Rectal smooth muscle tissue (tissue), 1 donor: ENCODE measurements around the gene DIPK1A.
A peak's percentile ranks its signal among the peaks of the same experiment; 100 is the strongest.

Experiments
- H3K27ac ChIP-seq: one replicate; pipeline ENCODE4 v1.7.0; 2013; ENCODE audit warnings: low read depth, low read length, inconsistent platforms
- H3K27me3 ChIP-seq: one replicate; pipeline ENCODE4 v1.7.0; 2013; ENCODE audit warnings: low read length; ENCODE audit not compliant: control insufficient read depth, insufficient read depth
- H3K36me3 ChIP-seq: one replicate; pipeline ENCODE4 v1.7.0; 2013; ENCODE audit warnings: low read length; ENCODE audit not compliant: control insufficient read depth, insufficient read depth
- H3K4me1 ChIP-seq: one replicate; pipeline ENCODE4 v1.7.0; 2013; ENCODE audit warnings: low read length; ENCODE audit not compliant: control insufficient read depth, insufficient read depth
- H3K4me3 ChIP-seq: one replicate; pipeline ENCODE4 v1.7.0; 2013; ENCODE audit warnings: low read length
- H3K9ac ChIP-seq: one replicate; pipeline ENCODE4 v1.7.0; 2013; ENCODE audit warnings: low read length

DIPK1A gene

DNA sequence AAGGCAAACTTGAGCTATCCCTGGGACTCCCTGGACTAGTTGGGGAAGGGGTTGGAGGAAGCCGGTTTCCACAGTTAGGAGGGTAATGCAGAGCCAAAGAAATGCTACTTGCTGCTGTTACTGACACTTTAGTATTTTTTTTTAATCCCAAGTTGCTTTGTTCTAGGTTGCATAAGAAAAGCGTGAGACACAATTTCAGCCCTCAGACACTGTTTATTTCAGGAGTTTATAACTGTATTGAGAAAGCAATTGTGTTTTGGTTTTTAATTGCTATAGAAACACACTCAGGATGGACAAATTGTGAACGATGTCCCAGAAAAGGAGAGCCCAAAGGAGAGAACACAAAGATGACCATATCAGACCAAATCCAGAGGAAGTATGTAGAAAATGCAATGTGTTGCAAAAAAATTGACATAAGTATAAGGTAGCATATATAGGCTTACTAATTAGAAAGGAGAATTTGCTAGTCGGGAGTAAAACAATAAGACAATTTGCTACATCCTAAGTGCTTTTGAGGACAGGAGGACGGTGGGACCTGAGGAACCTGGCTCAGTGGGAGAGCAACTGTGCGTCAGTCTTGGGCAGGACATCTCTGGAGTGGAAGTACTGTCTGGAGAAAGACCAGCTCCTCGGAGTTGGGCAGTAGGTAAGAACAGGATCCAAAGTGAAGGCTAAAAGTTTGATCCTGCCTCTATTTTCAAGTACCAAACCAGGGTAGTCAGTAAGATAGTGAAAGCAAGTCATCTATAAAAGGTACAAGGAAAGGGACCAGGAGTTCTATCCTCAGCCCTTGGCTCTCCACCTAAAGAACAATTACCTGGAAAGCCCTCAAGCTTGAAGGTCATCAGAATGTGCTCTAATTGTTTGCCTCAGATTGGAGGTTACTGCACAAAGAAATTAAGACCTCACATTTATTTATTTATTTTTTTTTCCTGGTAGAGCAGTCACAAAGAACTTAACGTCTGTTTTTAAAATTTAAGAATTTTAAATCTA lies 39.9 kb downstream of the DIPK1A start:
- Histone ChIP-seq H3K9ac (no peak overlapping the region), H3K36me3 (no peaks in the 10 kb centered on the region), H3K4me1 (no peaks in the 10 kb centered on the region), H3K27me3 (no peaks in the 10 kb centered on the region), H3K27ac (no peak overlapping the region), H3K4me3 (no peak overlapping the region)

DNA sequence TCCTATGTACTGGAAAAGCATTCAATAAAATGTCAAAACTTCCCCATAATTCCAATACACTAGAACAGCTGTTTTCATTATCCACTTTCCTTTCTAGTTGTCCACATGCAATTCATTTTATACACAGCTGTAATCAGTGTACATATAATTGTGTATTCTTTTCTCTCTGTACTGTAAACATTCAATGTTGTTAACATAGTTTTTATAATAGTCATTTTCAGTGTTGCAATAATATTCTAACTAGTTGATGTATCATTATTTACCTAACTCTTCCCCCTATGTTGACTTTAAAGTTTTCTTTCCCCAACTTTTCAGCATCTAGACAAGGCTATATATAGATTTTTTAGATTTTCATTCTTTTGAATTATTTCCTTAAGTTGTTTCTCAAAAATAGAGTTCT lies 44.4 kb downstream of the DIPK1A start:
- Histone ChIP-seq H3K4me3 (no peak overlapping the region), H3K36me3 (no peaks in the 10 kb centered on the region), H3K4me1 (no peaks in the 10 kb centered on the region), H3K9ac (no peak overlapping the region), H3K27me3 (no peaks in the 10 kb centered on the region), H3K27ac (no peak overlapping the region)

DNA sequence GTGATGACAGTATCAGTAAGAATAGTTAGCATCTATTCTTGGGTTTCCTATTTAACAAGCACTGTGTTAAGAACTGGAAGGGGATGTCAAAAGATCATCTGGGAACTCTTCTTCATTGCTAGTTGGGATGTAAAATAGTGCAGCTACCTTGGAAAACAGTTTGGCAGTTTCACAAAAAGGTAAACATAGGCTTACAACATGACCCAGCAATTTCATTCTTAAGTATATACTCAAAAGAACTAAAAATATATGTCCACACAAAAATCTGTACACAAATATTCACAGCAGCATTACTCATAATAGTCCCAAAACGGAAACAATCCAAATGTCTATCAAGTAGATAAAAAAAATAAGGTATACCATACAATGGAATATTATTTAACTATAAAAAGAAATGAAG lies 45.7 kb downstream of the DIPK1A start:
- no peaks in the 10 kb centered on the region for H3K36me3 ChIP-seq
- no peaks in the 10 kb centered on the region for H3K4me1 ChIP-seq
- H3K4me3 ChIP-seq = no peak overlapping the region
- H3K27me3 ChIP-seq = no peaks in the 10 kb centered on the region
- H3K27ac ChIP-seq = no peak overlapping the region
- no peak overlapping the region for H3K9ac ChIP-seq

DNA sequence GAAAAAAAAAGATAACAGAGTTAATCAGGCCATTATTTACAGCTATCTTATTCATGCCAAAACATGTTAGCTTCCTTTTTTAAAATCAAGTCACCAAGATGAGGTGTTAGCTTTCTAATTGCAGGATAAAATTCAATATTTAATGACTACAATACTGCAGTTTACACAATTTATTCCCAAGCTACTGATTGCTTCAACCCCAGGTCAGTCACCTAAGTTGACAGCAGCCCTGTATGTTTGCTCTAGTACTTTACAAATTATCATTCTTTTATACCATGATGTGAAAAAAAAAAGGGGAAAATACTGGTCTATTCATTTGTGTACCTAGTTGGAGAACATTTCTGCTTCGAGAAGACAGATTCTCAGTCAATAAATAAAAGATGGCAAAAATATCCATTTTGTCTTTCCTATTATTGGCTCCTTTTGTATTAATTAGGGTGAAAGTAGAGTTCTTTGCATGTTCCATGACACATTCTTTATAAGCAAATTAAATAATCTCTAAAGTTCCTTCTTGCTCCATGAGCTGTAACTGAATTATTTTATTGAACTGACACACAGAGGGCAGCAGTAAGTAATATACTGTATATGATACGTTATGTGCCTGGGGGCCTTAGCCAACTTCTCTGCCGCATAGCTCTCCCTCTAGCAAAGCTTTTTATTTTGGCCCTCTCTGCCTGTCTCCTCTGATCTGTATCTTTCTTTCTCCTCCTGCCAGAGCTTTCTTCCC lies 48.0 kb downstream of the DIPK1A start:
- no peaks in the 10 kb centered on the region for H3K4me1 ChIP-seq
- no peak overlapping the region for H3K4me3 ChIP-seq
- no peak overlapping the region for H3K9ac ChIP-seq
- no peaks in the 10 kb centered on the region for H3K27me3 ChIP-seq
- H3K27ac ChIP-seq = no peak overlapping the region
- no peaks in the 10 kb centered on the region for H3K36me3 ChIP-seq

DNA sequence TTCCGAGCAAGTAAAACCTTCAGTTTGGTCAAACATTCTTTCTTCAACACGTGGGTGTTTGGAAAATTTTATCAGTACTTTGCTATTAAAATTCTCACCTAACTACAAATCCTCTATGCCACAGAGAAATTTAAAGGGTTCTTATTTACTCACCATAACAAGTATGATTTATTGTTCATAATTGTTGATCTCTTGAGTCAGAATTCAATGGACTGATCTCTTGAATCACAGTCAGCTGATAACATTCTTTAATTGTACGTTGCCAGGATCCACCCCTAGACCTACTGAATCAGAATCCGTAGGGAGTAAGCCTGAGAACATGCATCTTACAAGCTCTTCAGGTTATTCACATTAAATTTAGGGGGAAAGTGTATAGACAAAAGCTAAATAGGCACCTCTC lies 51.2 kb downstream of the DIPK1A start:
- H3K4me1 ChIP-seq = no peaks in the 10 kb centered on the region
- H3K27ac ChIP-seq = no peak overlapping the region
- H3K4me3 ChIP-seq = no peak overlapping the region

DNA sequence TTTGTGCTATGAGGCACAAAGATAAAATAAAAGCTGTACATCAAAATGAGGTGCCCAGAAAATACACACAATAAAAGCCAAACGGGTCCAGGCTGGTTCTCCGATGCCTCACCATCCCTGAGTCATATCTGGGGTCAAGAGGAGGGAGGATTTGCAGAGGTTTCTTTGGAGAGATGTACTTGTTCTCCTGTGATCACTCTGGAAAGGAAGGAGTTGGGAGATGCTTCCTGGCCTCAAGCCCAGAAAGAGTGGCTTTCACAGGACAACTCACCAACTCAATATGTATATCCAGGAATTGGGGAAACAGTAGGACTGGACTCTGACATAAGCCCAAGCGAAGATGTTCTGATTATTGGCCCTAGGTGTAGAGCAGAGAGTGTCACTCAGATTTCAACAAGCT lies 51.9 kb downstream of the DIPK1A start:
- Histone ChIP-seq H3K4me3 (no peak overlapping the region), H3K36me3 (no peaks in the 10 kb centered on the region), H3K4me1 (no peaks in the 10 kb centered on the region), H3K9ac (no peak overlapping the region), H3K27ac (peak overlapping the region; percentile 22), H3K27me3 (no peaks in the 10 kb centered on the region)

More for the DNA sequence above, 51.2 kb downstream of the DIPK1A start:
- no peaks in the 10 kb centered on the region for H3K27me3 ChIP-seq
- H3K36me3 ChIP-seq = no peaks in the 10 kb centered on the region
- H3K9ac ChIP-seq = no peak overlapping the region

DNA sequence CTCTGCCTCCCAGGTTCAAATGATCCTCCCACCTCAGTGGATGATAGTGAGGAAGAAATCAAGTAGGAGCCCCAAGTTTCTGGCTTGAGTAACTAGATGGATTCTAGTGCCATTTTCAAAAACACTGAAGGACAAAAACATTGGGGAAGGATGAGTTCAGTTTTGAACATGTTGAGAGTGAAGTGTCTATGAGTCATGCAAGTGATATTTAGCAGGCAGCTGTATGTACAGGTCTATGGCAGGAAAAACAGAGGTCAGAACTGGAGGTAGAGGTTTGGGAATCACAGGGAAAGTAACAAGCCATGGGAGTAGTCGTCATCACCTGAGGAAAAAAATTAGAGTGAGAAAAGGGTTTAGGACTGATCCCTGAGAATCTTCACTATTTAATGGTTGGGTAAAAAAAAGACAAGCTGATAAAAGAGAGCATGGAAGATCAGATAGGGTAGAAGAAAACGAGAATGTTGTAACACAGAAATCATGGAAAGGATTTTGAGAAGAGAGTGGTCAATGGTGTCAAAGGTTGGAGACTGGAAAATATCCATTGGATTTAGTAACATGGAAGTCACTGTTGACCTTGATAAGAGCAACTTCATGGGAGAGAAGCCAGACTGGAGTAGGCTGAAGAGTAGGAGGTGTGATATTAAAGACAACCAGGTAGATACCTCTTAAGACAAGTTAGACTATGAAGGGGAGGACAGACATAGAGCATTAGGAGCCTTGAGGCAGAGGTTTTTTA lies 53.1 kb downstream of the DIPK1A start:
- Histone ChIP-seq H3K4me3 (no peak overlapping the region), H3K27me3 (no peaks in the 10 kb centered on the region), H3K36me3 (no peaks in the 10 kb centered on the region), H3K27ac (no peak overlapping the region), H3K4me1 (no peaks in the 10 kb centered on the region), H3K9ac (no peak overlapping the region)

DNA sequence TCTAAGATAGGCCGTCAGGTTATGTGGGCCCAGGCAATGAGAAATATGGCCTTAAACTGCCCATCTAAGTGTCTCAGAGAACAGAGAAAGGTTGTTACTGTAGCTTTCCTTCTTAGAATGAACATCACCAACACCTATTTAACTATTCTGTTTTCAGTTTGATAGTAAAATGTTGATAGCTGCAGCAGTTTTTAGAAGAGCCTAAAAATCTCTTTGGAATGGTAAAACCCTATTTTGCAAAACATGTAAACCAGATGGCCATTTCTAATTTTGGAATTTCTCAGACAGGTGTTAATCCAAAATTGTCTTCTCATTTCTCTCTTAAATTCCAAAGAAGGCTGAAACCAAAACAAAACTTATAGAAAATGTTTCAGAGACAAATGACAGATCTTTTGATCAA lies 57.5 kb downstream of the DIPK1A start:
- Histone ChIP-seq H3K36me3 (no peaks in the 10 kb centered on the region), H3K4me3 (no peak overlapping the region), H3K27ac (no peak overlapping the region), H3K4me1 (no peaks in the 10 kb centered on the region), H3K9ac (no peak overlapping the region), H3K27me3 (no peaks in the 10 kb centered on the region)

DNA sequence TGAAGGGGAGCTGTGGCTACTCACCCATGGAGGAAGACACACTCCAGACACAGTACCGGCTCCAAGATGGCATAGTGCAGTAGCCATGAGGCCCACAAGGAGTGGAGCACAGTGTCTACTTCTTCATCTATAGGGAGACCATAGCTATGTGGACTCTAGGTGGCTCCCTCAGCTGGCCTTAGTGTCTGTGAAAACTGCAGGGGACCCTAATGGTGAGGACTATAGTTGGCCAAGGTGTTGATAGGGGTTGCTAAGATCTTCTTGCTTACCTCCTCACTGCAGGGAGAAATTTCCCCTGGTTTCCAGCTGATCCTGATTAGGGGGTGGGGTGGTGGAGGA lies 58.9 kb downstream of the DIPK1A start:
- Histone ChIP-seq H3K27me3 (no peaks in the 10 kb centered on the region), H3K36me3 (no peaks in the 10 kb centered on the region), H3K4me3 (no peak overlapping the region), H3K9ac (no peak overlapping the region), H3K4me1 (no peaks in the 10 kb centered on the region), H3K27ac (no peak overlapping the region)

DNA sequence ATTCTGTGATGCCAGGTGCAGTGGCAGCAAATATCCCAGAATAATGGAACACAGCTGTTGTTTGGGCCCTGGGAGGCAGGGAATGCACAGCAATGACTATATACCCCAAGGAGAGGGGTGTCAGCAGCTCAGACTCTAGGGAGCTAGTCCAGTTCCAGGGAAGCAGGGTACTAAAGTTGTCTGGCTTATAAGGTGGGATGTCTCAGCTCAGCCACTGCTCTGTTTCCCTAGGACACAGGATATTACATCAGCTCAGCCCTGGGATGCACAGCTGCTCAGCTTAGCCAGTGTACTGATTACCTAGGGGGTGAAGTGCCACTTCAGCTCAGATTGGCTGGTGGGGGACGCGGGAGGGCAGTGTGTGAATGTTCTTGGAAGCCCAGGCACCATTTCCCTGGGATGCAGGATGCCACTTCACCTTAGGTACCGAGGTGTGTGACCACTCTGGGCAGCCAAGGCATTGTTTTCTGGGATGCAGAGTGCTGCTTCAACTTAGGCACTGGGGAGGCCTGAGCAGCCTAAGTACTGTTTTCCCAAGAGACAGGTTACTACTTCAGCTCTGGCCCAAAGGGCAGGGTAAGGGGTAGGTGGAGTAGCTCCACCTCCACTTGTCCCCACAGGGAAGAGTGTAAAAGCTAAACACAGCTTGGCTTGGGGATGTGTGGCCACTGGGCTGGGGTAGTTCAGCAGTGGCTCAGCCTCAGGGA lies 59.4 kb downstream of the DIPK1A start:
- no peaks in the 10 kb centered on the region for H3K27me3 ChIP-seq
- no peaks in the 10 kb centered on the region for H3K4me1 ChIP-seq
- H3K27ac ChIP-seq = no peak overlapping the region
- no peak overlapping the region for H3K9ac ChIP-seq
- H3K4me3 ChIP-seq = no peak overlapping the region
- no peaks in the 10 kb centered on the region for H3K36me3 ChIP-seq

DNA sequence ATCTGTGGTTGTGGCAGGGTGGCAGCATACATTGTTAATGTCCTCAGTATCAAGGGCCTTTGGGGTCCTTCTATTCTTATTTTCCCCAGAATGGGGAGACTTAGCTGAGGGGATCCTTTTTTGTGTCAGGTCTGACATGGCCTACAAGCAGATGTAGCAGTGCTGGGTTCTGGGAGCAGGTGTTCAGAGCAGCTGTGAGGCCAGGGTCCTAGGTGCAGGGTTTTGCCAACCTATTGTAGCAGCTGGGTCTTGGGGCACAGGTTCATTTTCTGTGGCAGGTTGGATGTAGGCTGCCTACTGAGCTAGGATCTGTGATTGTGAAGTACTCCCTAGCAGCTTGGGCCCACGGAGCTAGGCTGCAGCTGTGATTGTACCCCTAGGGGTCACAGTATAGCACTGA lies 60.1 kb downstream of the DIPK1A start:
- no peak overlapping the region for H3K9ac ChIP-seq
- H3K27ac ChIP-seq = no peak overlapping the region
- no peaks in the 10 kb centered on the region for H3K4me1 ChIP-seq
- H3K27me3 ChIP-seq = no peaks in the 10 kb centered on the region
- H3K36me3 ChIP-seq = no peaks in the 10 kb centered on the region
- H3K4me3 ChIP-seq = no peak overlapping the region

DNA sequence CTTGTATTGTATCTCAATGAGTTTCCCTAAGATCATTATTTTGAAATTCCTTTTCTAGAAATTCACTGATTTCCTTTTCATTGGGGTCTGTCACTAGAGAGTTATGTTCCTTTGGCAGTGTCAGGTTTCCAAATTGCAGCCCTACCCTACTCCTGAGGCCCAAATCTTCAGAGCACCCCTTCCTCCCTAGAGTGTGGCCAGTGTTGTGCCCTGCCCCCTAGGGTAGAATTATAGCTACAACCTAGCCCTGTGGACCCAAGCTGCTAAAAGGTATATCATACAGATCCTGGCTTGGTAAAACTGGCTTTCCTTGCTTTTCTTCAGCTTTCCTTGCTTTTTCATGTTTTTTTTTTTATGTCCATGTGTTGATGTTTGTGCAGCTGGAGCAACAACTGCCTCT lies 60.7 kb downstream of the DIPK1A start:
- H3K4me1 ChIP-seq = no peaks in the 10 kb centered on the region
- no peaks in the 10 kb centered on the region for H3K27me3 ChIP-seq
- H3K9ac ChIP-seq = no peak overlapping the region
- H3K27ac ChIP-seq = no peak overlapping the region
- H3K4me3 ChIP-seq = no peak overlapping the region
- no peaks in the 10 kb centered on the region for H3K36me3 ChIP-seq
